DND-41 (cell line): ENCODE measurements around the gene TECPR1.

Experiments
- ATAC-seq: fragments of 200-7000 bp; cut with Tn5 transposase; 3 replicates; pipeline ENCODE4 v1.9.1; 2021; ENCODE audit warnings: low read depth; ENCODE audit not compliant: insufficient read depth
- DNase-seq: peaks from one replicate; pipeline ENCODE4 v3.0.0-alpha.2; 2020
- H2AFZ ChIP-seq: 2 replicates; pipeline ENCODE4 v1.6.0; 2012; ENCODE audit warnings: low read depth, low read length
- H3K27ac ChIP-seq: 2 replicates; pipeline ENCODE4 v1.5.1; 2012; ENCODE audit warnings: low read length, inconsistent platforms
- H3K27me3 ChIP-seq: fragments of 200-600 bp; sonication (generic); 2 replicates; pipeline ENCODE4 v1.6.0; 2012; ENCODE audit warnings: low read length, mild to moderate bottlenecking, inconsistent platforms; ENCODE audit not compliant: insufficient read depth, poor library complexity
- H3K36me3 ChIP-seq: 2 replicates; pipeline ENCODE4 v1.5.1; 2012; ENCODE audit warnings: low read length, inconsistent platforms; ENCODE audit not compliant: insufficient read depth
- H3K4me1 ChIP-seq: 2 replicates; pipeline ENCODE4 v1.5.1; 2012; ENCODE audit warnings: mild to moderate bottlenecking, low read length; ENCODE audit not compliant: insufficient read depth
- H3K4me2 ChIP-seq: 2 replicates; pipeline ENCODE4 v1.6.0; 2012; ENCODE audit warnings: mild to moderate bottlenecking, moderate library complexity, low read length, inconsistent platforms; ENCODE audit not compliant: insufficient read depth
- H3K4me3 ChIP-seq, 2 experiments: fragments of 200-600 bp in 1 of 2; shearing (Covaris generic) in 1 of 2; 2 replicates each; pipeline ENCODE4 v1.5.1; 2012 to 2016; ENCODE audit warnings: inconsistent platforms in 2 of 2, low read length in 2 of 2, mild to moderate bottlenecking in 2 of 2, low read depth in 1 of 2, moderate library complexity in 1 of 2
- H3K79me2 ChIP-seq: 2 replicates; pipeline ENCODE4 v1.6.0; 2012; ENCODE audit warnings: low read length, inconsistent platforms; ENCODE audit not compliant: insufficient read depth
- H3K9ac ChIP-seq: 2 replicates; pipeline ENCODE4 v1.6.0; 2012; ENCODE audit warnings: low read depth, mild to moderate bottlenecking, inconsistent platforms, low read length, moderate library complexity
- H3K9me3 ChIP-seq: 2 replicates; pipeline ENCODE4 v1.5.1; 2012; ENCODE audit warnings: low read length, moderate library complexity, mild to moderate bottlenecking, inconsistent platforms; ENCODE audit not compliant: insufficient read depth, severe bottlenecking
- H4K20me1 ChIP-seq: 2 replicates; pipeline ENCODE4 v1.6.0; 2012; ENCODE audit warnings: low read length; ENCODE audit not compliant: insufficient read depth
- EZH2 ChIP-seq: IDR thresholded peaks from 3 replicates; pipeline ENCODE4 v1.6.1; 2012; ENCODE audit warnings: borderline replicate concordance, low read depth, mild to moderate bottlenecking, moderate library complexity, low read length, inconsistent platforms; ENCODE audit not compliant: severe bottlenecking
- TF ChIP-seq, protein P1 (sequence below): IDR thresholded peaks from 2 replicates; pipeline ENCODE4 v1.5.1; 2012; ENCODE audit warnings: borderline replicate concordance, low read length, moderate library complexity, mild to moderate bottlenecking; ENCODE audit not compliant: poor library complexity, severe bottlenecking; ENCODE audit errors: extremely low read depth

The TECPR1 gene

DNA sequence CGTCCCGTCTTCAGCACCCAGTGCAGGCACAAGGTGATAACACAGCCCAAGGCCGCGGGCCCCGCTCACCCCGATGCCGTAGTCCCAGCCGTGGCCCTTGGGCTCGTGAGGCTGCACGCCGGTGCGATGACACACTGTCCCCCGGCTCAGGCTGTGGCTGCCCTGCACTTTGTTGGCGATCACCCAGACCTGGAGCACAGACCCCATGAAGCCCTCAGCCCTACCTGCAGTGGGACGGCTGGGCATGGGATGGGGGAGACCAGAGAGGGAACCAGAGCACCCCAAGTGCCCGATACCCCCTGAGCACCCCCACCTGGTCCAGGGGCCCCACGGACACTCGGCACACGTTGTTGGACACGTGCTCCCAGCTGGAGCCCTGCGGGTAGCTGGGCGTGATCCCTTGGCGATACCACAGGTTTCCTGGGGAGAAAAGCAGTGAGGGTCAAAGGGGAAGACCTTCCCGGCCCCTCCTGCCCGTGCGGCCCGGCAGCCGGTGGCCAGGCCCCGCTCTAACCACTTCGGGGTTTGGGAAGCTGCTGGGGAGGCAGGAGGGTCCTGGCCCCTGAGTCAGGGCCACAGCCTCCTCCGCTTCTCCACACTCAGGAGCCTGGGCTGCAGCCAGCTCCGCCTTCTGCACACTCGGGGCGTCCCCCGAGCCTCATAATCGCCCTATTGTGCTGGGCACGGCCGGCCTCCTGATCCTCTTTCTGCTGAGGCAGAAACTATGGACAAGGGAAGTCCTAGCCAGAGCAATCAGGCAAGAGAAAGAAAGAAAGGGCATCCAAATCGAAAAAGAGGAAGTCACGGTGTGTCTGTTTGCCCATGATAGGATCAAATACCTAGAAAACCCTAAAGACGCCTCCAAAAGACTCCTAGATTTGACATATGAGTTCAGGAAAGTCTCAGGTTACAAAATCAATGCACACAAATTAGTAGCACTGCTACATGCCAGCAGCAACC lies 34.1 kb downstream of the TECPR1 start:
- H3K36me3 ChIP-seq: peaks cover 19% of the 10 kb centered on the region
- no peak overlapping the region for H2AFZ ChIP-seq
- H4K20me1 ChIP-seq: peaks cover 5% of the 10 kb centered on the region; the same call in 1 of the 2 replicates
- no peak for TF ChIP-seq EZH2
- TF ChIP-seq, protein P1, sequence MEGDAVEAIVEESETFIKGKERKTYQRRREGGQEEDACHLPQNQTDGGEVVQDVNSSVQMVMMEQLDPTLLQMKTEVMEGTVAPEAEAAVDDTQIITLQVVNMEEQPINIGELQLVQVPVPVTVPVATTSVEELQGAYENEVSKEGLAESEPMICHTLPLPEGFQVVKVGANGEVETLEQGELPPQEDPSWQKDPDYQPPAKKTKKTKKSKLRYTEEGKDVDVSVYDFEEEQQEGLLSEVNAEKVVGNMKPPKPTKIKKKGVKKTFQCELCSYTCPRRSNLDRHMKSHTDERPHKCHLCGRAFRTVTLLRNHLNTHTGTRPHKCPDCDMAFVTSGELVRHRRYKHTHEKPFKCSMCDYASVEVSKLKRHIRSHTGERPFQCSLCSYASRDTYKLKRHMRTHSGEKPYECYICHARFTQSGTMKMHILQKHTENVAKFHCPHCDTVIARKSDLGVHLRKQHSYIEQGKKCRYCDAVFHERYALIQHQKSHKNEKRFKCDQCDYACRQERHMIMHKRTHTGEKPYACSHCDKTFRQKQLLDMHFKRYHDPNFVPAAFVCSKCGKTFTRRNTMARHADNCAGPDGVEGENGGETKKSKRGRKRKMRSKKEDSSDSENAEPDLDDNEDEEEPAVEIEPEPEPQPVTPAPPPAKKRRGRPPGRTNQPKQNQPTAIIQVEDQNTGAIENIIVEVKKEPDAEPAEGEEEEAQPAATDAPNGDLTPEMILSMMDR: no peak
- DNase-seq (no peak), ATAC-seq (no peak)
- no peaks in the 10 kb centered on the region for H3K4me1 ChIP-seq
- H3K4me3 ChIP-seq: no peak overlapping the region
- no peak overlapping the region for H3K4me2 ChIP-seq
- no peak overlapping the region for H3K27ac ChIP-seq
- H3K79me2 ChIP-seq: no peaks in the 10 kb centered on the region
- H3K27me3 ChIP-seq: no peaks in the 10 kb centered on the region
- no peak overlapping the region for H3K9ac ChIP-seq
- H3K9me3 ChIP-seq: no peaks in the 10 kb centered on the region

DNA sequence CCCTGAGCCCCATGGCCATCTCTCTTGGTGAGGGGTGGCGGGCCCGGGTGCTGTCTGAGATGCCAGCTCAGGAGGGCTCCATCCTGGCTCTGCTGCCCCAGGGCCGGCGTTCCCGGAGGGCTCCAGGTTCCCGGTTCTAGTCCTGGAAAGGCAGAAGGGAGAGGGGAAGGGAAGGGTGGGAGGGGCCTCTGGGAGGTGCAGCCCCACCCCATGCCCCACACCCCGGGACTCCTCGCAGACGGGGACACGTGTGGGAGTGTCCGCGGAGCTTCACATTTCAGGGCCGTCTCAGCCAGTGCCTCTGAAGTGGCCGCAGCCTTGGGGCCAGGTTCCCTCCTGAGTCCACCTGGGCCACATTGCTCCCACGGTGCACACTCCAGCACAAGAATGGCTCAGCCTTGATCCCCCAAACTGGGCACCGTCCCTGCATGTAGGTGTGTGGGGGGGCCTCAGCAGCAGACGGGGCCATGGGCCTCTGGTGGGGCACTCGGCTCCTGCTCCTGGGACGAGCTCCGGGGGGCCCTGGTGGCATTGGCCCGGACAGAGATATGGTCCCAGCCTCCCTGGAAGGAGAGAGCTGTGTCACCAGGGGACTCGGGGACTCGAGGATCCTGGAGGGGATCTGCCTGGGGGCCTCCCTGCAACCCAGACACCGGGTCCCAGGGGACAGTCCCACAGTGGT lies 35.0 kb downstream of the TECPR1 start:
- peaks cover 16% of the 10 kb centered on the region for H3K36me3 ChIP-seq
- DNase-seq (no peak), ATAC-seq (no peak)
- H3K4me2 ChIP-seq: no peak overlapping the region
- H2AFZ ChIP-seq: no peak overlapping the region
- TF ChIP-seq, protein P1: no peak
- H3K4me3 ChIP-seq: no peak overlapping the region
- H4K20me1 ChIP-seq: peaks cover 5% of the 10 kb centered on the region; the same call in 1 of the 2 replicates
- no peaks in the 10 kb centered on the region for H3K27me3 ChIP-seq
- no peaks in the 10 kb centered on the region for H3K79me2 ChIP-seq
- H3K9me3 ChIP-seq: no peaks in the 10 kb centered on the region
- H3K4me1 ChIP-seq: no peaks in the 10 kb centered on the region
- no peak overlapping the region for H3K9ac ChIP-seq
- H3K27ac ChIP-seq: no peak overlapping the region

DNA sequence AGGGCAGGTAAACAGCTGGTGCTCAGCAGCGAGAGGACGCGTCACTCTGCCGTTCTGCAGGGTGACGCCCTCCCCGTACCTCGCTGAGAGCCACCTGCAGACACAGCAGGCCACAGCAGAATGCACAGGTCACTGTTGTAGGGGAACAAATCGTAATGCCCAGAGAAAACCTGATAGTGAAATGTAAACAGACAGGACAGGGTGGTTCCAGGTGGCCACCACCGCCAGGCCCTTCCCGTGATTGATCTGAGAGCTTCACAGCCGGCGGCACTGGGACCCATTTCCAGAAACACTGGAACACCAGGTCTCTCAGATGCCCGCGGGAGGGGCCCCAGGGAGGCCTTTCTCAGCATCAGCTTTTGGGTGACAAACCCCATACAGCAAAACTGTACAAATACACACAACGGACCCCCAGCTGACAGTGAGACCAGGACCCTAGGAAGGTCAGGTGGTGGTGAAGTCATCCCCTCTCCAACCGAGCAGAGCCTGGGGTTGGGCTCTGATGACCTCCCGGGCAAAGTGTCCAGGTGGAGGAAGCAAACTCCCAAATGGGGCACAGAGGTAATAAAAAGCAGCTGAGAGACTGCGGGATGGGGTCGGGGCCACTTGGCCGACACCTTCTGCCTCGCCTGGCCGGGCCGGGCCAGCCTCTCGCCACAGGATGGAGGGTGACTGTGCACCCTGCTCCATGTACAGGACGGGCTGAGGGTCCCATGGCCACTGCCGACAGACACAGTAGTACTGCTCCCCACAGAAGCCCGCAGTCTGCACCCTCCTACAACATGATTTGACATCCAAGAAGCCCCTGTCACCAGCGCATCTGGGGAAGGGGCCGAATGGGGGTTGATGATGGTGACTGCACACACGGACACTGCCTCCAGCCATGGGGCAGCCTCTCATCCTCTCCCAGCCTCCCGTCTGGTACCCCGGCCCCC lies 36.2 kb downstream of the TECPR1 start:
- H3K9ac ChIP-seq: no peak overlapping the region
- no peaks in the 10 kb centered on the region for H3K9me3 ChIP-seq
- H3K36me3 ChIP-seq: peaks cover 8% of the 10 kb centered on the region
- no peak for ATAC-seq
- H3K79me2 ChIP-seq: no peaks in the 10 kb centered on the region
- H2AFZ ChIP-seq: no peak overlapping the region
- H4K20me1 ChIP-seq: peaks cover 5% of the 10 kb centered on the region; the same call in 1 of the 2 replicates
- no peaks in the 10 kb centered on the region for H3K27me3 ChIP-seq
- H3K27ac ChIP-seq: no peak overlapping the region
- H3K4me3 ChIP-seq: no peak overlapping the region
- TF ChIP-seq, protein P1: no peak
- no peak for TF ChIP-seq EZH2
- H3K4me1 ChIP-seq: no peaks in the 10 kb centered on the region
- H3K4me2 ChIP-seq: no peak overlapping the region
- no peak for DNase-seq
